K562 (cell line): ENCODE data around the gene TNIK. TPM values are rescaled to one million over a fixed set of nuclear protein-coding genes. Genes with fewer than 3 reads are reported as not detected.

Experiments
- ADNP ChIP-seq: fragments of 200-800 bp; sonication (Bioruptor generic); IDR thresholded peaks from 2 replicates; pipeline ENCODE4 v1.6.1; 2016; ENCODE audit warnings: missing genetic modification characterization, missing compliant biosample characterization
- E2F6 ChIP-seq, 2 experiments: IDR thresholded peaks; 2 replicates each; pipeline ENCODE4 v1.6.1; 2011; ENCODE audit warnings: borderline replicate concordance in 1 of 2, control low read depth in 1 of 2, low read depth in 1 of 2, low read length in 1 of 2, mild to moderate bottlenecking in 1 of 2, mixed read lengths in 1 of 2, moderate library complexity in 1 of 2; ENCODE audit not compliant: insufficient read depth in 1 of 2, insufficient read length in 1 of 2, poor library complexity in 1 of 2, severe bottlenecking in 1 of 2; ENCODE audit errors: extremely low read depth in 1 of 2
- E2F8 ChIP-seq: fragments of 450-650 bp; IDR thresholded peaks from 2 replicates; pipeline ENCODE4 v1.7.1; 2018; ENCODE audit warnings: mild to moderate bottlenecking, low read depth; ENCODE audit not compliant: partially characterized antibody
- ETS1 ChIP-seq: conservative IDR thresholded peaks from 2 replicates; pipeline ENCODE4 v1.6.1; 2011; ENCODE audit warnings: low read depth, mild to moderate bottlenecking, low read length; ENCODE audit not compliant: control insufficient read depth
- GMEB1 ChIP-seq: fragments of 250-450 bp; sonication (Bioruptor Pico); IDR thresholded peaks from 2 replicates; pipeline ENCODE4 v1.4.0; 2020; ENCODE audit warnings: mild to moderate bottlenecking
- HOXB6 ChIP-seq: fragments of 250-450 bp; sonication (Bioruptor Pico); IDR thresholded peaks from 2 replicates; pipeline ENCODE4 v1.5.1; 2022; ENCODE audit warnings: mild to moderate bottlenecking, borderline replicate concordance
- KDM5B ChIP-seq: fragments of 200-600 bp; sonication (generic); IDR thresholded peaks from 2 replicates; pipeline ENCODE4 v1.6.1; 2012; ENCODE audit warnings: low read depth, mild to moderate bottlenecking, moderate library complexity, low read length, control low read depth, inconsistent platforms; ENCODE audit not compliant: insufficient replicate concordance
- LEF1 ChIP-seq: fragments of 450-650 bp; IDR thresholded peaks from 2 replicates; pipeline ENCODE4 v1.6.1; 2016; ENCODE audit warnings: mild to moderate bottlenecking
- MCM2 ChIP-seq: fragments of 450-650 bp; IDR thresholded peaks from 2 replicates; pipeline ENCODE4 v1.6.1; 2017; ENCODE audit warnings: low read depth, mild to moderate bottlenecking
- PHF20 ChIP-seq: fragments of 450-650 bp; IDR thresholded peaks from 2 replicates; pipeline ENCODE4 v1.6.1; 2018; ENCODE audit not compliant: partially characterized antibody
- POLR2AphosphoS2 ChIP-seq: IDR thresholded peaks from 2 replicates; pipeline ENCODE4 v1.6.1; 2012; ENCODE audit warnings: low read length, improper control_type of control experiment
- POLR2B ChIP-seq: fragments of 450-650 bp; IDR thresholded peaks from 2 replicates; pipeline ENCODE4 v1.6.1; 2018; ENCODE audit warnings: low read depth; ENCODE audit not compliant: partially characterized antibody
- SAP30 ChIP-seq: fragments of 200-600 bp; sonication (generic); IDR thresholded peaks from 2 replicates; pipeline ENCODE4 v1.6.1; 2012; ENCODE audit warnings: borderline replicate concordance, low read depth, mild to moderate bottlenecking, moderate library complexity, low read length, control low read depth, inconsistent platforms; ENCODE audit not compliant: insufficient read depth, poor library complexity, severe bottlenecking
- SIX5 ChIP-seq, 2 experiments: IDR thresholded peaks; 2 replicates each; pipeline ENCODE4 v1.6.1; 2011; ENCODE audit warnings: low read length in 2 of 2, borderline replicate concordance in 1 of 2, low read depth in 1 of 2, mild to moderate bottlenecking in 1 of 2, moderate library complexity in 1 of 2; ENCODE audit not compliant: insufficient read depth in 1 of 2
- SMARCE1 ChIP-seq: fragments of 450-650 bp; IDR thresholded peaks from 2 replicates; pipeline ENCODE4 v1.7.1; 2016; ENCODE audit warnings: mild to moderate bottlenecking
- SUPT5H ChIP-seq: fragments of 450-650 bp; IDR thresholded peaks from 2 replicates; pipeline ENCODE4 v1.6.1; 2016
- TCF15 ChIP-seq: fragments of 250-450 bp; sonication (Bioruptor Pico); IDR thresholded peaks from 2 replicates; pipeline ENCODE4 v1.8.0; 2022; ENCODE audit warnings: moderate library complexity, mild to moderate bottlenecking, inconsistent platforms
- ZNF165 ChIP-seq: fragments of 250-450 bp; sonication (Bioruptor Pico); IDR thresholded peaks from 2 replicates; pipeline ENCODE4 v1.4.0; 2020; ENCODE audit warnings: borderline replicate concordance
- polyA plus RNA-seq, 8 experiments: library from polyadenylated mRNA; depleted of rRNA in 4 of 8; stranded (reverse) in 5 of 8; unstranded in 3 of 8; fragments of >200 nt; fragmentation: Nextera tagmentation in 2 of 8; fragmentation: Illumina TruSeq in 1 of 8; extraction: Ambion mirVana in 2 of 8; extraction: Trizol in 1 of 8; gene quantifications; 2 replicates each; pipeline versions ENCODE4 v1.2.1 to v1.2.3, GENCODE V29; 2011 to 2014; ENCODE audit warnings: inconsistent platforms in 1 of 8, missing spikeins in 1 of 8
- total RNA-seq, 7 experiments: library from RNA; depleted of rRNA in 6 of 7; stranded (reverse); fragments of >200 nt in 6 of 7; fragmentation: Illumina TruSeq in 2 of 7; extraction: Trizol in 2 of 7; gene quantifications; 2 replicates each; pipeline versions ENCODE4 v1.2.1 to v1.2.3, GENCODE V29; 2011 to 2021; ENCODE audit warnings: low replicate concordance in 1 of 7

TNIK gene
- total and polyA plus RNA-seq, 9 of the 15 experiments (the other 6 are each of a cell fraction or from before 2014, with no cell fraction given): 6.6 to 39.0 (median 24.7) TPM

GRCh38 chr3:171460725-171461524 is 720 bp upstream of the TNIK start (continued):
- TF ChIP-seq ADNP (tag): no peak
- TF ChIP-seq ZNF165 (CRISPR knock-in tag): no peak
- no peak for TF ChIP-seq HOXB6
- TF ChIP-seq MCM2: no peak
- TF ChIP-seq E2F8: no peak
- peak; percentile 29 for TF ChIP-seq POLR2B
- no peak; the same call in none of the 2 replicates for TF ChIP-seq SUPT5H
- no peak for TF ChIP-seq POLR2AphosphoS2
- no peak for TF ChIP-seq PHF20
- TF ChIP-seq KDM5B: peak; percentile 65
- no peak for TF ChIP-seq TCF15 (CRISPR knock-in tag)
- no peak; the same call in 1 of the 2 replicates for TF ChIP-seq LEF1
- TF ChIP-seq ETS1: no peak; the same call in 1 of the 2 replicates
- TF ChIP-seq SAP30: no peak
- peak in 1 of 2 experiments; percentile 46 for TF ChIP-seq E2F6 (IDR thresholded peaks at IDR 0.05; ENCODE audit: borderline replicate concordance in 1 of 2, extremely low read depth in 1 of 2, insufficient read depth in 1 of 2, insufficient read length in 1 of 2, low read depth in 1 of 2, low read length in 1 of 2, poor library complexity in 1 of 2, severe bottlenecking in 1 of 2)
- no peak for TF ChIP-seq SMARCE1
- no peak for TF ChIP-seq GMEB1 (CRISPR knock-in tag)
- TF ChIP-seq SIX5 (IDR thresholded peaks at IDR 0.05; ENCODE audit: borderline replicate concordance in 1 of 2, insufficient read depth in 1 of 2, low read depth in 1 of 2, low read length in 2 of 2): no peak
